ENCODE measurements around the gene HNRNPH1.
"Not testable (repeated sequence)": the region's sequence is repeated elsewhere in the genome, so short reads cannot be mapped to it uniquely, and the experiment has no call there.

HNRNPH1 gene

GRCh38 chr5:179623003-179623905, at the start of gene HNRNPH1:
TSS of gene HNRNPH1 (minus strand) at chr5:179623671. CDS start at chr5:179623133, 538 bp downstream.
- H3K4me3 ChIP-seq (replicated peaks in 1 of 2; ENCODE audit: low read depth in 2 of 2, low read length in 2 of 2): peak within 1 kb of the TSS; percentile 99 to 100
- DNase-seq (ENCODE audit: low read depth in 2 of 2): peak; percentile 99 to 100
- no peak for TF ChIP-seq CTCF (IDR thresholded peaks at IDR 0.05; ENCODE audit: low read depth, low read length)

DNA sequence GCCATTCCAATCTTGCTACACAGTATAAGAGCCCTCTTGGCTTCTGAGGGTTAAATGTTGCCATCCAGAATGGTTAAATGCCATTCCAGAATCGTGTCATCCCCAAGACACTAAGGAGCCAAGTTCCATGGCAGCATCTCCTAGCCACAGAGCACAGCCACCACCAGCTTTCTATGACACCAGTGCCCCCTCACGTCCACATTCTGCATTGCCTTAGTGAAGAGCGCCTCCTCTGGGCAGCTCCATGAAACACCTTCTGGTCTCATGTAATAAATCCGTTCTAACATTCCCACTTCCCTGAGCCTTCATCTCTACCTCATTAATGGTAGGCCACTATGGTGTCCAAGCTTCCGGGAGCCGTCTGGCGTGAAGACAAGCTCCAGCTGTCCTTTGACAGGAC, 44.9 kb upstream of the HNRNPH1 start:
- DNase-seq (ENCODE audit: low read depth in 2 of 2): peak; percentile 64 to 70
- peak; percentile 91 for TF ChIP-seq CTCF (IDR thresholded peaks at IDR 0.05; ENCODE audit: low read depth, low read length)
- H3K4me3 ChIP-seq (replicated peaks in 1 of 2; ENCODE audit: low read depth in 2 of 2, low read length in 2 of 2): no peak overlapping the region

GRCh38 chr5:179661647-179662046, 38.2 kb upstream of the HNRNPH1 start:
- H3K4me3 ChIP-seq (replicated peaks in 1 of 2; ENCODE audit: low read depth in 2 of 2, low read length in 2 of 2); DNase-seq (ENCODE audit: low read depth in 2 of 2): not testable (repeated sequence)

GRCh38 chr5:179658179-179658856, 34.8 kb upstream of the HNRNPH1 start:
- peak; percentile 47 to 53 for DNase-seq (ENCODE audit: low read depth in 2 of 2)
- peak overlapping the region; percentile 58 to 60 for H3K4me3 ChIP-seq (replicated peaks in 1 of 2; ENCODE audit: low read depth in 2 of 2, low read length in 2 of 2)

DNA sequence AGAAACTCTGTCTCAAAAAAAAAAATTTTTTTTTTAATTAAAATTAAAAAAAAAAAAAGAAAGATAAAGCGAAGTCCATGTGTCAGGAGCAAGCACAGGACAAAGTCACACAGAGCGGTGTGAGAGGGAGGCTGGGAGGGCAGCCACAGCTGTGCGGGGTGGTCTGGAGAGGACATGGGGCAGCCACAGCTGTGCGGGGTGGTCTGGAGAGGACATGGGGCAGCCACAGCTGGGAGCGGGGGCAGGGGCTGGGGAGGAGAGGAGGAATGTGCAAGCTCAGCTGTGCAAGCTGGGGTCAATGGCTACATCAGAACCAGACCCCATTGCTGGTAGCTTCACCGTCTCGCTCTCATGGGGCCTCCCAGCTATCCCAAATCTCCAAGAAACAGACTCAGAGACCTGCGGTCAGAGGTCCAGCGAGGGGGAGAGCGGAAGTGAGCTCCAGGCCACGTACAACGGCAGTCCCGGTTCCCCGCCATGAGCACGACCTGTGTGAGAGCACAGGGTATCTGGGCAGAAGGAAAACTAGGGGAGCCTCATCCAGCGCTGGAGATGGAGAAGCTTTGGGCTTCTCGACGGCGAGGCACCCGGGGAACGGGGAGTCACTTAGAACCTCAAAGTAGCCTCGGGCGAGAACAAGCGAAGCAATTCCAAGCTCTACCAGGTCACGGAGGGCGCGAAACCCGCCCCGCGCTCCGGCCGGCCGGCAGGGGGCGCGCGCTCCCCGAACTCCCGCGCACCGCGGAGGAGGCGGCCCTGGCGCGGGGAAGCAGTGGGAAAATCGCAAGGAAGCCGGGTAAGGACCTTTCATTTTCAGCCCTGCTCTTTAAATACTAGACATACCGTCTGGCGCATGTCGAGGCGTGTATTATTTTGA, 34.1 kb upstream of the HNRNPH1 start:
- not testable (repeated sequence) for DNase-seq (ENCODE audit: low read depth in 2 of 2)

DNA sequence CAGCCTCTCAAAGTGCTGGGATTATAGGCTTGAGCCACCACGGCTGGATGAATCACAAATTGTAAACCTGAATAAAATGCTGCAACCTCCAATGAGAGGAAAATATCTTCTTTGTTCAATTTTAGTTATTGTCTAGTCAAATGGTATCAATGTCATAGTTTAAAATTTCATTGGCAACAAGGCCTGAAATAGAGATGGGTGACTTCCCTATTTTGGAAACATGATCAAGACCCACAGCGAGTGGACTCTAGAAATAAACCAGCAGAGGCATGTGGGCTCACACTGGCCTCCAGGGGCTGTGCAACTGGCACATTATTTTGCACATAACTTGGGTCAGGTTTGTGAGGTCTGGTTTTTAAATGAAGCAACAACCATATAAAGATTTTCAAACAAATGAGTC, 29.7 kb upstream of the HNRNPH1 start:
- DNase-seq (ENCODE audit: low read depth in 2 of 2); H3K4me3 ChIP-seq (replicated peaks in 1 of 2; ENCODE audit: low read depth in 2 of 2, low read length in 2 of 2): not testable (repeated sequence)

More for the DNA sequence above, 34.1 kb upstream of the HNRNPH1 start:
- H3K4me3 ChIP-seq (replicated peaks in 1 of 2; ENCODE audit: low read depth in 2 of 2, low read length in 2 of 2): not testable (repeated sequence)

GRCh38 chr5:179650245-179650644, 26.8 kb upstream of the HNRNPH1 start:
- H3K4me3 ChIP-seq (replicated peaks in 1 of 2; ENCODE audit: low read depth in 2 of 2, low read length in 2 of 2); DNase-seq (ENCODE audit: low read depth in 2 of 2): not testable (repeated sequence)

- H3K4me3 ChIP-seq (replicated peaks in 1 of 2; ENCODE audit: low read depth in 2 of 2, low read length in 2 of 2); DNase-seq (ENCODE audit: low read depth in 2 of 2): not testable (repeated sequence)
Observed at GRCh38 chr5:179649166-179649703, 25.8 kb upstream of the HNRNPH1 start.

GRCh38 chr5:179648410-179648809, 24.9 kb upstream of the HNRNPH1 start:
- TF ChIP-seq CTCF (IDR thresholded peaks at IDR 0.05; ENCODE audit: low read depth, low read length): no peak
- no peak overlapping the region for H3K4me3 ChIP-seq (replicated peaks in 1 of 2; ENCODE audit: low read depth in 2 of 2, low read length in 2 of 2)
- no peak for DNase-seq (ENCODE audit: low read depth in 2 of 2)

- not testable (repeated sequence) for H3K4me3 ChIP-seq (replicated peaks in 1 of 2; ENCODE audit: low read depth in 2 of 2, low read length in 2 of 2); DNase-seq (ENCODE audit: low read depth in 2 of 2)
Observed at GRCh38 chr5:179644766-179645165, 21.3 kb upstream of the HNRNPH1 start.

DNA sequence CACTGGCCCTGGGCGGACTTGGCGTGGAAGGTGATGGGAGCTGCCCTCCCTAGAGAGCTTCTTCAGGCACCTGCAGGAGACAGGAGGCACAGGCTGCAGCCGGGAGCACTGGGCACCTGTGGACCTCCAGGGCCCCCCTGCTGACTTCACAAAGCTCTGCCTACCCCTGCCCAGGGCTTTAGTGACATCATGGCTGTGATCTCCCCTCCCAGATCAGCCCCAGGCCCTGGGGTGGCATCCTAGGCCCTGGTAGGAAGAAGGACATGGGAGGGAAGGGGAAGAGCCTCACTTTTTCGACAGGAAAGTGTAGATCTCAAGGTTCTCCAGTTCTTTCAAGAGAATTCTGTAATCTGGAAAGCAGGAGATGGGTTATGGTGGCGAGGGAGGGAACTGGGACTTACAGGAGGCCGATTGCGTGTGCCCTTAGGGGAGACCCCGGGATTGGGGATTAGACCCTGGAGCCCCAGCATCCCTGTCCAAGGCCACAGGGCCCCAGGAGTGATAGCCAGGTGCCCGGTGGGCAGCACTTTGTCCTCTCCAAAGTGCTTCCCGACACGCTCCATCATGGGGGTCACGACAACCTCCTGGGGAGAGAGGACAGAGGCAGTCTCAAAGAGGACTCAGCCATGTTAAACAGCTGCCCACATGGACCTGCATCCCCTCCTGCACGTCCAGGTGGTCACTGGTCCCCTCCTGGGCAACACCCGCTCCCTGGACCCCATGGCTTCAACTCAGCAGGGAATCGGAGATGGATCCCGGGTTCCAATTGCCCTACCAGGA, 19.9 kb upstream of the HNRNPH1 start:
- not testable (repeated sequence) for H3K4me3 ChIP-seq (replicated peaks in 1 of 2; ENCODE audit: low read depth in 2 of 2, low read length in 2 of 2); DNase-seq (ENCODE audit: low read depth in 2 of 2)

- not testable (repeated sequence) for H3K4me3 ChIP-seq (replicated peaks in 1 of 2; ENCODE audit: low read depth in 2 of 2, low read length in 2 of 2); DNase-seq (ENCODE audit: low read depth in 2 of 2)
Observed at GRCh38 chr5:179642626-179643025, 19.2 kb upstream of the HNRNPH1 start.

DNA sequence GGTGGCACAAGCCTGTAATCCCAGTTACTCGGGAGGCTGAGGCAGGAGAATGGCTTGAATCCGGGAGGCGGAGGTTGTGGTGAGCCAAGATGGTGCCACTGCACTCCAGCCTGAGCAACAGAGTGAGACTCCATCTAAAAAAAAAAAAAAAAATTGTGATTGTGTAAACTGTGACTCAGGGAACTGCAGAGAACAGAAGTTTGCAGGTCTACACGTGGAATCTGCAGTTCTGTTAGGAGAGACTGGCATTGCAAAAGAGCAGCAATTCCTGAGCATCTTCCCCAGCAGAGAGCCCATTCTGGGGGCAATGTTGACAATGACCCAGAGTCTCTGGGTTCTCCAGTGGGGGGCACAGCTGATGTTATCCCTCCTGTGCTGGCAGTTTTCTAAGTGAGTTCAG, 18.3 kb upstream of the HNRNPH1 start:
- DNase-seq (ENCODE audit: low read depth in 2 of 2); H3K4me3 ChIP-seq (replicated peaks in 1 of 2; ENCODE audit: low read depth in 2 of 2, low read length in 2 of 2): not testable (repeated sequence)
